Stimulated activated CD4-positive, alpha-beta T cell treated with anti-CD3 and anti-CD28 coated beads, Interleukin-1b, Interleukin-23, amount 100 ng/mL, for 48 hours (primary cell): ENCODE measurements around the gene TMEM163.

Experiments used
- DNase-seq: peaks from one replicate; pipeline ENCODE4 v3.0.0-alpha.2; 2020

The TMEM163 gene

GRCh38 chr2:134449751-134450513, 268.9 kb downstream of the TMEM163 start:
- DNase-seq, result no peak

GRCh38 chr2:134449157-134449556, 269.6 kb downstream of the TMEM163 start:
- DNase-seq, result no peak

GRCh38 chr2:134448650-134449049, 270.1 kb downstream of the TMEM163 start:
- DNase-seq, result no peak

GRCh38 chr2:134447669-134448068, 271.1 kb downstream of the TMEM163 start:
- DNase-seq, result no peak

- no peak for DNase-seq
Measured at GRCh38 chr2:134446383-134447017, 272.3 kb downstream of the TMEM163 start.

GRCh38 chr2:134445985-134446382, 272.8 kb downstream of the TMEM163 start:
- DNase-seq, result no peak

GRCh38 chr2:134445116-134445515, 273.7 kb downstream of the TMEM163 start:
- DNase-seq, result no peak

- no peak for DNase-seq
Measured at GRCh38 chr2:134443814-134444480, 274.9 kb downstream of the TMEM163 start.

GRCh38 chr2:134441153-134441863, 277.5 kb downstream of the TMEM163 start:
- DNase-seq, result no peak

GRCh38 chr2:134440336-134440909, 278.4 kb downstream of the TMEM163 start:
- no peak for DNase-seq

- DNase-seq, result no peak
Measured at GRCh38 chr2:134438371-134438770, 280.4 kb downstream of the TMEM163 start.

- no peak for DNase-seq
Measured at GRCh38 chr2:134436706-134437105, 282.1 kb downstream of the TMEM163 start.

GRCh38 chr2:134435936-134436335, 282.9 kb downstream of the TMEM163 start:
- no peak for DNase-seq

GRCh38 chr2:134435505-134435904, 283.3 kb downstream of the TMEM163 start:
- DNase-seq, result no peak

- DNase-seq, result no peak
Measured at GRCh38 chr2:134433979-134434378, 284.8 kb downstream of the TMEM163 start.

- no peak for DNase-seq
Measured at GRCh38 chr2:134433469-134433868, 285.3 kb downstream of the TMEM163 start.

- DNase-seq, result no peak
Measured at GRCh38 chr2:134432435-134432883, 286.3 kb downstream of the TMEM163 start.

GRCh38 chr2:134431838-134432434, 286.9 kb downstream of the TMEM163 start:
- DNase-seq, result no peak

- DNase-seq, result no peak
Measured at GRCh38 chr2:134429886-134430285, 288.9 kb downstream of the TMEM163 start.

- DNase-seq, result no peak
Measured at GRCh38 chr2:134426721-134427120, 292.1 kb downstream of the TMEM163 start.

GRCh38 chr2:134425724-134426496, 292.9 kb downstream of the TMEM163 start:
- DNase-seq, result no peak
